Measurements from ENCODE around the gene PRDM2. TPM values are rescaled to one million over a fixed set of nuclear protein-coding genes. Genes with fewer than 3 reads are reported as not detected.

The PRDM2 gene
- total and polyA plus RNA-seq, 8 donors, result 9.3 to 26.4 (median 15.1) TPM

- WGBS, 2 donors, result 86 to 91% methylated on average over 24 of the region's 24 CpGs
- FAIRE-seq (no peak), DNase-seq (no peak), ATAC-seq (no peak)
- Histone ChIP-seq H3K36me3 (no peaks in the 10 kb centered on the region), H3K27me3 (no peaks in the 10 kb centered on the region), H3K9me3 (no peaks in the 10 kb centered on the region), H3K4me3 (no peak overlapping the region), H3K27ac (no peak overlapping the region), H3K4me1 (no peaks in the 10 kb centered on the region)
- no peak for TF ChIP-seq CTCF (IDR thresholded peaks at IDR 0.05)
- intact Hi-C loops (cut with DNase I), result no loop called here
These were observed 123.3 kb downstream of the PRDM2 start for GRCh38 chr1:13823126-13823880.

DNA sequence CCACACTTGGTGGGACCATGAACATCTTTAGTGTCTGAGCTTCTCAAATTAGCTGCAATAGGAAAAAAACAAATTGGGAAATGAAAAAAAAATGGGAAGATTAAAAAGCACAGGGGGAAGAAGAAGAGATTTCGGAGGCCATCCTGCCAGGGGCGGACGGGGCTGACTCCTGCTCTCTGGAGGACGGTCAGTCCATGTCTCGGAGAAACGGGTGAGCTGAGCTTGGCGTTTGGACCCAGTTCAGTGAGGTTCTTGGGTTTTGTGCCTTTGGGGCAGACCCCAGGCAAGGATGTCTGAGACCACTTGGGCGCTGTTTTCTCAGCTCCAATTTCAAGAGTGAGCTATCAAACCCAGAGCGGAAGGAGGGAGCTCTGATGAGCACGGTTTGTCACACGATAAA, 123.9 kb downstream of the PRDM2 start:
- Histone ChIP-seq H3K36me3 (no peaks in the 10 kb centered on the region), H3K27me3 (no peaks in the 10 kb centered on the region), H3K9me3 (no peaks in the 10 kb centered on the region), H3K27ac (no peak overlapping the region), H3K4me3 (no peak overlapping the region), H3K4me1 (no peaks in the 10 kb centered on the region)
- 85 to 90% methylated on average over 11 of the region's 11 CpGs for WGBS, 2 donors
- no peak for FAIRE-seq
- no peak for ATAC-seq
- no peak for DNase-seq
- intact Hi-C loops (cut with DNase I), result no loop called here
- no peak for TF ChIP-seq CTCF (IDR thresholded peaks at IDR 0.05)

DNA sequence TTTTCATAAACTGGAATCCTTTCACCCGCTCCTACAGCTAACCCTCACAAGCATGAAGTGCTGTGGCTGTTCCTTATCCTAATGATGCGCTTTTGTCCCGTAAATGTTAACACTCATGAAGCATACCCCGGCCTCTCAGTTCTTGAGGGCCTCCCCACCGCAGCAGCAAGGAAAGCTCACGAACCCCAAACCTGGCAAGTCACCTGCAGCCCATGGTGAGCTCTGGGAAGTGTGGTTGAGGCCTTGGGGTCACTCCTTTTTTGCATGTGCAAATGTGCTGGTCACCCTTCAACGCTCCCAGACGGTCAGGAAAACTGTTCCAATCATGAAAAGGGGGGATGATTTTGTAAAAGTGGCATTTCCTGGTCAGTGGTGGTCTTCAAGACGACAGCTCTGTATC, 124.6 kb downstream of the PRDM2 start:
- Histone ChIP-seq H3K9me3 (no peaks in the 10 kb centered on the region), H3K27me3 (no peaks in the 10 kb centered on the region), H3K36me3 (no peaks in the 10 kb centered on the region), H3K4me1 (no peaks in the 10 kb centered on the region), H3K4me3 (no peak overlapping the region), H3K27ac (no peak overlapping the region)
- WGBS, 2 donors, result 89 to 92% methylated on average over 9 of the region's 9 CpGs
- DNase-seq (no peak), FAIRE-seq (no peak), ATAC-seq (no peak)
- intact Hi-C loops (cut with DNase I), result no loop called here
- no peak for TF ChIP-seq CTCF (IDR thresholded peaks at IDR 0.05)

DNA sequence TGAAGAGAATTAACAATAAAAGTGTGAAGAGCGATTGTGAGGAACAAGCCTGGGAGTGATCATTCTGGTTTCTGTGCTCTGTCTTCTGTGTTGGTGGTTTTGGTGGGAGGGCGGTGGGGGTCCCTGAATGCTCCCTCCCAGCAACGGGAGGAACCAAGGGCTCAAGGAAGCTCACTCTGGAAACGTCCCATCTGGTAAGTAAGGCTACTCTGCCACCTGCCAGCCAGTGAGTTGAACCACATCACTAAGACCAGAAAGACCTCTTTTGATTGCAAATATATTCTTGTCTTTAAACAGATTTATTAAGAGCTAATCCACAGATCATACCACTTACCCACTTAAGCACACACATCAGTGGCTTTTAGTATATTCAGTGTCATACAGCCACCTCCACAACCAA, 125.0 kb downstream of the PRDM2 start:
- Histone ChIP-seq H3K4me1 (no peaks in the 10 kb centered on the region), H3K4me3 (no peak overlapping the region), H3K36me3 (no peaks in the 10 kb centered on the region), H3K9me3 (no peaks in the 10 kb centered on the region), H3K27ac (no peak overlapping the region), H3K27me3 (no peaks in the 10 kb centered on the region)
- 80 to 84% methylated on average over 4 of the region's 4 CpGs for WGBS, 2 donors
- DNase-seq (no peak), FAIRE-seq (no peak), ATAC-seq (no peak)
- intact Hi-C loops (cut with DNase I), result no loop called here
- TF ChIP-seq CTCF (IDR thresholded peaks at IDR 0.05), result no peak

DNA sequence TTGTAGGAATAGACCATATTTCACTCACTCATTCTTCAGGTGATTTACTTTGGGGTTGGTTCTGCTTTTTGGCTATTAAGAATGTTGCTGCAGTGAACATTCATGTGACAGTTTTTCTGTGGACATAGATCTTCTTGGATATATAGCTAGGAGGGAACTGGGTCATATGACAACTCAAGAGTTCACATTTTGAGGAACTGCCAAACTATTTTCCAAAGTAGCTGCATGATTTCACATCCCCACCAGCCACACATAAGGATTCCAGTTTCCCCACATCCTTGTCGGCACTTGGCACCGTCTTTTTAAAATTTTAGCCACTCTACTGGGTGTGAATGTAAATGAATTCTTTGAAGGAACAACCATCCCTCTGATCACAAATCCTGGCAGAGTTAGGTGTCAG, 126.0 kb downstream of the PRDM2 start:
- no peak for FAIRE-seq
- no peak for ATAC-seq
- no peak overlapping the region for H3K27ac ChIP-seq
- no peak for DNase-seq
- no peak overlapping the region for H3K4me3 ChIP-seq
- H3K9me3 ChIP-seq, result no peaks in the 10 kb centered on the region
- no peaks in the 10 kb centered on the region for H3K36me3 ChIP-seq
- 85 to 89% methylated on average over 2 of the region's 2 CpGs for WGBS, 2 donors
- H3K4me1 ChIP-seq, result no peaks in the 10 kb centered on the region
- TF ChIP-seq CTCF (IDR thresholded peaks at IDR 0.05), result no peak
- intact Hi-C loops (cut with DNase I), result no loop called here
- no peaks in the 10 kb centered on the region for H3K27me3 ChIP-seq
